ENCODE data around the gene MED16. TPM values are rescaled to one million over a fixed set of nuclear protein-coding genes. Genes with fewer than 3 reads are reported as not detected.
"Not testable (repeated sequence)": the region's sequence is repeated elsewhere in the genome, so short reads cannot be mapped to it uniquely, and the experiment has no call there.

The MED16 gene
- polyA plus RNA-seq, 2 donors, result 33.0 to 46.2 TPM

DNA sequence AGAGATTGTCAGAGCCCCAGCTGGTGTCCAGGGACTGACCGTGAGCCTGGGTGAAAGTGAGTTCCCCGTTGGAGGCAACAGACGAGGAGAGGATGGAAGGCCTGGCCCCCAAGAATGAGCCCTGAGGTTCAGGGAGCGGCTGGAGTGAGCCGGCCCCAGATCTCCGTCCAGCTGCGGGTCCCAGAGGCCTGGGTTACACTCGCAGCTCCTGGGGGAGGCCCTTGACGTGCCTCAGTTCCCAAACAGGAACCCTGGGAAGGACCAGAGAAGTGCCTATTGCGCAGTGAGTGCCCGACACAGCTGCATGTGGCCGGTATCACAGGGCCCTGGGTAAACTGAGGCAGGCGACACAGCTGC lies 42.0 kb downstream of the MED16 start:
- WGBS, 2 donors, result 37 to 38% methylated on average over 13 of the region's 13 CpGs
- H3K27ac ChIP-seq (ENCODE audit: low read depth in 2 of 2, low read length in 1 of 2), result peak overlapping the region; percentile 53 to 73
- H3K27me3 ChIP-seq (ENCODE audit: control insufficient read depth in 1 of 2, insufficient read depth in 2 of 2, low read length in 2 of 2), result peaks cover 0 to 10% of the 10 kb centered on the region in 2 donors
- peaks cover 0 to 6% of the 10 kb centered on the region in 2 donors for H3K4me1 ChIP-seq (ENCODE audit: control insufficient read depth in 2 of 2, insufficient read depth in 2 of 2, low read length in 1 of 2)
- no peaks in the 10 kb centered on the region for H3K9me3 ChIP-seq (ENCODE audit: control insufficient read depth in 2 of 2, insufficient read depth in 1 of 2, low read depth in 1 of 2, low read length in 1 of 2)
- no peak overlapping the region for H3K4me3 ChIP-seq (ENCODE audit: low read depth in 1 of 2, low read length in 2 of 2)
- no peaks in the 10 kb centered on the region for H3K36me3 ChIP-seq (ENCODE audit: control insufficient read depth in 2 of 2, insufficient read depth in 2 of 2, low read length in 1 of 2)

DNA sequence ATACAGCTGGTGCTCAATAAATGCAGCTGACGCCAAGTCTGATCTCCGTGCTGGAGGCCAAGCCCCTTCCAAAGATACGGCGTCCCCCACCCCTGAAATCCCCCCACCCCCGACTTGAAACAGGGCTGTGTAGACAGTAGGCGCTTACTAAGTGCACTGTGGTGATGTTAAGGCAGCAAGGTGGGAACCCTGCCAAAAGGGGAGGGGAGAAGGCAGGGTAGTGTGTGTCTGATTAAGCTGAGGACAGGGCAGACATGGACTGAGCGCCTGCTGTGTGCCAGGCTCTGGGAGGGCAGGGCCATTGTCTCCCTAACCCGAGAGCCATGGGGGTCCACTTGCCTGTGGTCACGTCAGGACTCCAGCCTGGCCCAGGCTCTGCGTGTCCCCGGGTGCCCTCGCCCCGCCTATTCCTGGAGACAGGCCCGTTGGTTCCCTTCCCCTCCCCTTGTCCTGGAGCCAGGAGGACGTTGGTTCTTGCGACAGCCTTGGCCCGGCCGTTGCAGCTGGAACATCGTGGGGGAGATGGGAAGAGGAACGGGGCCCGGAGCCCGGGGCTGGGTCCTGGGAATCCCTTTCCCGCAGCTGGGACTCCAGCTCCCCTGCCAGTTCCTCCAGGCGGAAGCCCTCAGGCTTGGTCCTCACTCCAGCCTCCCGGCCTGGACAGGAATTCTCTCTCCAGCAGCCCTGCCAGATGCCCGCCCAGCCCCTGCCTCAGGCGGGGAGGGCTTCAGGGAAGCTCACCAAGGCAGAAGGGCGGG lies 42.6 kb downstream of the MED16 start:
- 17% methylated on average over 26 to 28 of the region's 28 CpGs for WGBS, 2 donors
- Histone ChIP-seq H3K4me1 (ENCODE audit: control insufficient read depth in 2 of 2, insufficient read depth in 2 of 2, low read length in 1 of 2) (peaks cover 0 to 6% of the 10 kb centered on the region in 2 donors), H3K27ac (ENCODE audit: low read depth in 2 of 2, low read length in 1 of 2) (peak overlapping the region; percentile 53 to 73), H3K36me3 (ENCODE audit: control insufficient read depth in 2 of 2, insufficient read depth in 2 of 2, low read length in 1 of 2) (no peaks in the 10 kb centered on the region), H3K9me3 (ENCODE audit: control insufficient read depth in 2 of 2, insufficient read depth in 1 of 2, low read depth in 1 of 2, low read length in 1 of 2) (no peaks in the 10 kb centered on the region), H3K4me3 (ENCODE audit: low read depth in 1 of 2, low read length in 2 of 2) (no peak overlapping the region), H3K27me3 (ENCODE audit: control insufficient read depth in 1 of 2, insufficient read depth in 2 of 2, low read length in 2 of 2) (peaks cover 0 to 10% of the 10 kb centered on the region in 2 donors)

DNA sequence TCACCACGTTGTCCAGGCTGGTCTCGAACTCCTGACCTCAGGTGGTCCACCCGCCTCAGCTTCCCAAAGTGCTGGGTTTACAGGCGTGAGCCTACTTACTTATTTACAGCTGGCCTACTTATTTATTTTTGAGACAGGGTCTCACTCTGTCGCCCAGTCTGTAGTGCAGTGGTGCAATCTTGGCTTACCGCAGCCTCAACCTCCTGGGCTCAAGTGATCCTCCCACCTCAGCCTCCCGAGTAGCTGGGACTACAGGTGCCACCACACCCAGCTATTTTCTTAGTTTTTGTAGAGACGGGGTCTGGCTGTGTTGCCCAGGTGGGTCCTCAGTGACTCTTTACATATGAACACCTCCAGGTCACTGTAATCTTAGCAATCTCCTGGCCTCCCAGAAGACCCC lies 43.8 kb downstream of the MED16 start:
- H3K4me3 ChIP-seq (ENCODE audit: low read depth in 1 of 2, low read length in 2 of 2); H3K9me3 ChIP-seq (ENCODE audit: control insufficient read depth in 2 of 2, insufficient read depth in 1 of 2, low read depth in 1 of 2, low read length in 1 of 2); H3K27ac ChIP-seq (ENCODE audit: low read depth in 2 of 2, low read length in 1 of 2); H3K36me3 ChIP-seq (ENCODE audit: control insufficient read depth in 2 of 2, insufficient read depth in 2 of 2, low read length in 1 of 2); H3K4me1 ChIP-seq (ENCODE audit: control insufficient read depth in 2 of 2, insufficient read depth in 2 of 2, low read length in 1 of 2): not testable (repeated sequence)
- H3K27me3 ChIP-seq (ENCODE audit: control insufficient read depth in 1 of 2, insufficient read depth in 2 of 2, low read length in 2 of 2), result peaks cover 0 to 10% of the 10 kb centered on the region in 2 donors
- WGBS, 2 donors, result 76 to 87% methylated on average over 8 of the region's 8 CpGs

DNA sequence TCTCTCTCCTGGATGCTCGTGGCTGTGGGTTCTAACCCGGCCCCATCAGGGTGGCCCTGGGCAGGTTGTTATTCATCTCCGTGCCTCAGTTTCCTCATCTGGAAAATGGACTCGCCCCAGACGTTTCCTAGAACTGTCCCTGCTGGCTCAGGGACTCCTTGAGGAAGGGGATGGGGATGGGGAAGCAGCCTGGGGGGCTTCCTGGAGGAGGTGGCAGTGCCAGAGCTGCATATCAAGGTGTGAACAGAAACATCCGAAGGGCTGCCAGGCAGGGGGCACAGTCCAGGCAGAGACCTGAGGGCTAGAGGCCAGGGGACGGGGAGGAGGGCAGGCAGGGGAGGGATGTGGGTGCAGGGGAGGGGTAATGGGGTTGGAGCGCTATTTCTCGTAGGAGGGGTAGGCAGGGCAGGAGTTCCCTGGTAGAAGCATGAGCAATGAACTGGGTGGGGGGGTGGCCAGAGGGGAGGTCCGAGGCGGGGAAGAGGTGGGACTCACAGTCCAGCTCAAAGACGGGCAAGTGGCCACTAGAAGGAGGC lies 44.5 kb downstream of the MED16 start:
- WGBS, 2 donors, result 40 to 43% methylated on average over 12 of the region's 12 CpGs

DNA sequence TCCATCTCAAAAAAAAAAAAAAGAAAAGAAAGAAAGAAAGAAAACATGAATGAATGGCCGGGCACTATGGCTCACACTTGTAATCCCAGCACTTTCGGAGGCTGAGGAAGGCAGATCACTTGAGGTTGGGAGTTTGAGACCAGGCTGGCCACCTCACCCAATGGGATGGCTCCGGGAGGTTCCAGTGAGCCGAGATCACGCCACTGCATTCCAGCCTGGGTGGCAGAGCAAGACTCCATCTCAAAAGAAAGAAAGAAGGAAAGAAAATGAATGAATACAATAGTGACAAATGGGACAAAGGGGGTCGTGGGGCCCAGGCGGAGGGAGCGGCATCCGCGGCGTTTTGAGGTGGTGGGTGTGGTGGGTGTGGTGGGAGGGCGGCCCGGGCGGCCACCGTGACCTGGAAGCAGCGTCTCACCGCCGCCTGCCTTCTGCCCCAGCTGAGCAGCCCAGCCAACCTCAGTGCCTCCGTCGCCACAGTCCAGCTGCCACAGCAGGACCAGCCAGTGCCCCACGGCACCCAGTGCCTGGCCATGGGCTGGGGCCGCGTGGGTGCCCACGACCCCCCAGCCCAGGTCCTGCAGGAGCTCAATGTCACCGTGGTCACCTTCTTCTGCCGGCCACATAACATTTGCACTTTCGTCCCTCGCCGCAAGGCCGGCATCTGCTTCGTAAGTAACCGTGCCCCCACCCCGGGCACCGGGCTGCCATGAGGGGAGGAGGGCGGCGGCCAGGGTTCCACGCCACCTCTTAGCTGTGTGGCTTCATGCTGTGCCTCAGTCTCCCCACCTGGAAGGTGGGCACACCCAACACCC lies 47.1 kb downstream of the MED16 start:
- H3K27ac ChIP-seq (ENCODE audit: low read depth in 2 of 2, low read length in 1 of 2), result no peak overlapping the region
- peaks cover 0 to 13% of the 10 kb centered on the region in 2 donors for H3K27me3 ChIP-seq (ENCODE audit: control insufficient read depth in 1 of 2, insufficient read depth in 2 of 2, low read length in 2 of 2)
- 62 to 74% methylated on average over 34 to 37 of the region's 37 CpGs for WGBS, 2 donors

More for the DNA sequence above, 44.5 kb downstream of the MED16 start:
- H3K36me3 ChIP-seq (ENCODE audit: control insufficient read depth in 2 of 2, insufficient read depth in 2 of 2, low read length in 1 of 2), result no peaks in the 10 kb centered on the region
- H3K4me1 ChIP-seq (ENCODE audit: control insufficient read depth in 2 of 2, insufficient read depth in 2 of 2, low read length in 1 of 2), result peaks cover 0 to 11% of the 10 kb centered on the region in 2 donors
- no peak overlapping the region for H3K4me3 ChIP-seq (ENCODE audit: low read depth in 1 of 2, low read length in 2 of 2)
- no peak overlapping the region for H3K27ac ChIP-seq (ENCODE audit: low read depth in 2 of 2, low read length in 1 of 2)
- peaks cover 0 to 14% of the 10 kb centered on the region in 2 donors for H3K27me3 ChIP-seq (ENCODE audit: control insufficient read depth in 1 of 2, insufficient read depth in 2 of 2, low read length in 2 of 2)
- no peaks in the 10 kb centered on the region for H3K9me3 ChIP-seq (ENCODE audit: control insufficient read depth in 2 of 2, insufficient read depth in 1 of 2, low read depth in 1 of 2, low read length in 1 of 2)

DNA sequence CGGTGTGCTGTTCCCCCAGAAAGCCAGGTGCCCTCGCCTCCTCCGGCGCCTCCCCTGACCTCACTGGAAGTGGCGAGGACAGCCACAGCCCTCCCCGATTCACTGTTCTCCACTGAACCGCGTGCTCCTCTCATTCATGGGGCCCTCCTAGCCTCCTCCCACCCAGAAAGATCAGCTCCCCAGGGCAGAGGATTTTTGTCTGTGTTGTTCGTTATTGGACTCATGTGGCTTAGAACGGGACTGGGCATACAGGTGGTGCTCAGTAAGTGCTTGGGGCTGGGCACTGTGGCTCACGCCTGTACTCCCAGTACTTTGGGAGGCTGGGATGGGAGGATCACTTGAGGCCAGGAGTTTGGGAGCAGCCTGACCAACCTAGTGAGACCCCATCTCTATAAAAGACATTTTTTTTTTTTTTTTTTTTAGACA lies 48.4 kb downstream of the MED16 start:
- no peaks in the 10 kb centered on the region for H3K36me3 ChIP-seq (ENCODE audit: control insufficient read depth in 2 of 2, insufficient read depth in 2 of 2, low read length in 1 of 2)
- no peak overlapping the region for H3K4me3 ChIP-seq (ENCODE audit: low read depth in 1 of 2, low read length in 2 of 2)
- H3K27ac ChIP-seq (ENCODE audit: low read depth in 2 of 2, low read length in 1 of 2), result no peak overlapping the region
- H3K27me3 ChIP-seq (ENCODE audit: control insufficient read depth in 1 of 2, insufficient read depth in 2 of 2, low read length in 2 of 2), result peaks cover 0 to 13% of the 10 kb centered on the region in 2 donors
- peaks cover 0 to 8% of the 10 kb centered on the region in 2 donors for H3K4me1 ChIP-seq (ENCODE audit: control insufficient read depth in 2 of 2, insufficient read depth in 2 of 2, low read length in 1 of 2)
- H3K9me3 ChIP-seq (ENCODE audit: control insufficient read depth in 2 of 2, insufficient read depth in 1 of 2, low read depth in 1 of 2, low read length in 1 of 2), result no peaks in the 10 kb centered on the region
- 21 to 29% methylated on average over 11 of the region's 11 CpGs for WGBS, 2 donors

More for the DNA sequence above, 47.1 kb downstream of the MED16 start:
- H3K4me3 ChIP-seq (ENCODE audit: low read depth in 1 of 2, low read length in 2 of 2), result no peak overlapping the region
- H3K36me3 ChIP-seq (ENCODE audit: control insufficient read depth in 2 of 2, insufficient read depth in 2 of 2, low read length in 1 of 2), result no peaks in the 10 kb centered on the region
- peaks cover 0 to 11% of the 10 kb centered on the region in 2 donors for H3K4me1 ChIP-seq (ENCODE audit: control insufficient read depth in 2 of 2, insufficient read depth in 2 of 2, low read length in 1 of 2)
- H3K9me3 ChIP-seq (ENCODE audit: control insufficient read depth in 2 of 2, insufficient read depth in 1 of 2, low read depth in 1 of 2, low read length in 1 of 2), result no peaks in the 10 kb centered on the region

DNA sequence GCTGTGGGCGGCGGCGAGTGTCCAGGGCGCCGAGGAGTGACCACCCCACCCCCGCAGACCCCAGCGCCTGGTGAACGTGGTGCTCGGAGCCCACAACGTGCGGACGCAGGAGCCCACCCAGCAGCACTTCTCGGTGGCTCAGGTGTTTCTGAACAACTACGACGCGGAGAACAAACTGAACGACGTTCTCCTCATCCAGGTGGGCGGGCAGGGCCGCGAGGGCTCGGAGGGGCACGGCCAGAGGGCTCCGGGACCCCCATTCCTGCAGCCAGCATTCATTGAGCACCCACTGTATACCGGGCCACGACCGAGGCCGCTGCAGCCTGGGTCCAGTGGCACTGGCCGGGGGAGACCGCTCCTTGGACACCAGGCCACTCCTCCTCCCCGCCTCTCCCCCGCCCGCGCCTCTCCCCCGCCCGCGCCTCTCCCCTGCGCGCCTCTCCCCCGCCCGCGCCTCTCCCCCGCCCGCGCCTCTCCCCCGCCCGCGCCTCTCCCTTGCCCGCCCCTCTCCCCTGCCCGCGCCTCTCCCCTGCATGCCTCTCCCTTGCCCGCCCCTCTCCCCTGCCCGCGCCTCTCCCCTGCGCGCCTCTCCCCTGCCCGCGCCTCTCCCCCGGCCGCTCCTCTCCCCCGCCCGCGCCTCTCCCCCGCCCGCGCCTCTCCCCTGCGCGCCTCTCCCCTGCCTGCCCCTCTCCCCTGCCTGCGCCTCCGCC lies 49.0 kb downstream of the MED16 start:
- Histone ChIP-seq H3K4me3 (ENCODE audit: low read depth in 1 of 2, low read length in 2 of 2) (no peak overlapping the region), H3K4me1 (ENCODE audit: control insufficient read depth in 2 of 2, insufficient read depth in 2 of 2, low read length in 1 of 2) (peaks cover 0 to 8% of the 10 kb centered on the region in 2 donors), H3K9me3 (ENCODE audit: control insufficient read depth in 2 of 2, insufficient read depth in 1 of 2, low read depth in 1 of 2, low read length in 1 of 2) (no peaks in the 10 kb centered on the region), H3K36me3 (ENCODE audit: control insufficient read depth in 2 of 2, insufficient read depth in 2 of 2, low read length in 1 of 2) (no peaks in the 10 kb centered on the region), H3K27ac (ENCODE audit: low read depth in 2 of 2, low read length in 1 of 2) (no peak overlapping the region), H3K27me3 (ENCODE audit: control insufficient read depth in 1 of 2, insufficient read depth in 2 of 2, low read length in 2 of 2) (peaks cover 0 to 13% of the 10 kb centered on the region in 2 donors)
- 9 to 23% methylated on average over 31 to 64 of the region's 70 CpGs for WGBS, 2 donors

DNA sequence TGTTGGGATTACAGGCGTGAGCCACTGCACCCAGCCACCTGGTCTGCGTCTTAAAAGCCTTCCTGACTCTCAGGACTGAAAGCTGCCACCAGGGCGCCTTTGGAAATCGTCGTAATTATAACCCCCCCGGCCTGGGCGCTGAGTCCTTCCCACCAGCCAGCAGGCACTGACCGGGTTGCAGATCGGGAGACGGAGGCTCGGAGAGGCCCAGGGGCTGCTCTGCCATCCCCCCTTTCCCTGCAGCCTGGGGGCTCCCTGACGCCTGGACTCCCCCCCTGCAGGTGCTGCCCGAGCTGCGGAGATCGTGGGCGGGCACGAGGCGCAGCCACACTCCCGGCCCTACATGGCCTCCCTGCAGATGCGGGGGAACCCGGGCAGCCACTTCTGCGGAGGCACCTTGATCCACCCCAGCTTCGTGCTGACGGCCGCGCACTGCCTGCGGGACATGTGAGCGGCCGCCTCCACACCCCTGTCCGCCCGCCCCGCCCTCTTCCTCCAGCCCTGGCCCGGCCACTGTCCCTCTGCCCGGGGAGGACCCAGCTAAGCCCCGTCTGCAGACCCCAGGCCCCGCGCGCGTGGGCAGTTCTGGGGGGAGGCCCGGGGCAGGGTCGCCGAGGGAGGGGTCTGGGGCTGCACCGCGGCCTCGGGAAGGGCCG lies 49.7 kb downstream of the MED16 start:
- Histone ChIP-seq H3K4me3 (ENCODE audit: low read depth in 1 of 2, low read length in 2 of 2) (no peak overlapping the region), H3K36me3 (ENCODE audit: control insufficient read depth in 2 of 2, insufficient read depth in 2 of 2, low read length in 1 of 2) (no peaks in the 10 kb centered on the region), H3K27me3 (ENCODE audit: control insufficient read depth in 1 of 2, insufficient read depth in 2 of 2, low read length in 2 of 2) (peaks cover 0 to 13% of the 10 kb centered on the region in 2 donors), H3K27ac (ENCODE audit: low read depth in 2 of 2, low read length in 1 of 2) (no peak overlapping the region), H3K9me3 (ENCODE audit: control insufficient read depth in 2 of 2, insufficient read depth in 1 of 2, low read depth in 1 of 2, low read length in 1 of 2) (no peaks in the 10 kb centered on the region), H3K4me1 (ENCODE audit: control insufficient read depth in 2 of 2, insufficient read depth in 2 of 2, low read length in 1 of 2) (peaks cover 0 to 8% of the 10 kb centered on the region in 2 donors)
- WGBS, 2 donors, result 4 to 6% methylated on average over 46 of the region's 46 CpGs

DNA sequence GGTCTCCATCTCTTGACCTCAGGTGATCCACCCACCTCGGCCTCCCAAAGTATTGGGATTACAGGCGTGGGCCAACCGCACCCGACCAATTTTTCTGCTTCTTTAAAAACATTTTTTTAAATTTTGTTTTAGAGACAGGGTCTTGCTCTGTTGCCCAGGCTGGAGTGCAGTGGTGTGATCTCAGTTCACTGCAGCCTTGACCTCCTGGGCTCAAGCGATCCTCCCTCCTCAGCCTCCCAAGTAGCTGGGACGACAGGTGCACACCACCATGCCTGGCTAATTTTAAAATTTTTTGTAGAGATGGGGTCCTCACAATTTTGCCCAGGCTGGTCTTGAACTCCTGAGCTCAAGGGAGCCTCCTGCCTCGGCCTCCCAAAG lies 50.2 kb downstream of the MED16 start:
- not testable (repeated sequence) for H3K27me3 ChIP-seq (ENCODE audit: control insufficient read depth in 1 of 2, insufficient read depth in 2 of 2, low read length in 2 of 2); H3K36me3 ChIP-seq (ENCODE audit: control insufficient read depth in 2 of 2, insufficient read depth in 2 of 2, low read length in 1 of 2); H3K27ac ChIP-seq (ENCODE audit: low read depth in 2 of 2, low read length in 1 of 2); H3K4me3 ChIP-seq (ENCODE audit: low read depth in 1 of 2, low read length in 2 of 2); H3K4me1 ChIP-seq (ENCODE audit: control insufficient read depth in 2 of 2, insufficient read depth in 2 of 2, low read length in 1 of 2); H3K9me3 ChIP-seq (ENCODE audit: control insufficient read depth in 2 of 2, insufficient read depth in 1 of 2, low read depth in 1 of 2, low read length in 1 of 2)
- WGBS, 2 donors, result 79 to 80% methylated on average over 7 of the region's 7 CpGs

Measured in esophagus (tissue), 2 donors.